MCF 10A (cell line): ENCODE results near the gene HEPH. TPM values are rescaled to one million over a fixed set of nuclear protein-coding genes. Genes with fewer than 3 reads are reported as not detected.
"Not testable (repeated sequence)": the region's sequence is repeated elsewhere in the genome, so short reads cannot be mapped to it uniquely, and the experiment has no call there.

Source experiments
- Bru-seq: library from RNA; stranded (reverse); fragments of 400-500 nt; gene quantifications from one replicate; lab custom pipeline; 2021; lab: Mats Ljungman, UMichigan
- BruChase-seq, 2 experiments: library from RNA; stranded (reverse); fragments of 400-500 nt; gene quantifications; one replicate each; lab custom pipeline; 2021; lab: Mats Ljungman, UMichigan
- BruUV-seq: library from RNA; stranded (reverse); fragments of 400-500 nt; replicated peaks from 2 replicates; lab custom pipeline; 2021; lab: Mats Ljungman, UMichigan
- CTCF ChIA-PET: fragments of 300-600 bp; sonication (Branson Sonifier 250); formaldehyde crosslinking; extraction: SDS; loops from one replicate; lab custom pipeline; 2021; ENCODE audit warnings: antibody characterized with exemption, inconsistent platforms; lab: Yijun Ruan, JAX
- POLR2A ChIA-PET: fragments of 300-600, 350-650 bp; sonication (Branson Sonifier 250); formaldehyde crosslinking; extraction: SDS; loops from one replicate; lab custom pipeline; 2020; ENCODE audit warnings: antibody characterized with exemption, inconsistent platforms; lab: Yijun Ruan, JAX
- DNase-seq: peaks from one replicate; pipeline ENCODE4 v3.0.0-alpha.2; 2018; ENCODE audit not compliant: unreplicated experiment
- H3K27ac Mint-ChIP-seq: one replicate; pipeline ENCODE4 v1.8.0; 2022; ENCODE audit warnings: mild to moderate bottlenecking, low read depth, mixed read lengths; ENCODE audit not compliant: unreplicated experiment
- H3K27me3 Mint-ChIP-seq: one replicate; pipeline ENCODE4 v1.8.0; 2022; ENCODE audit warnings: mixed read lengths; ENCODE audit not compliant: insufficient read depth, unreplicated experiment
- H3K36me3 Mint-ChIP-seq: one replicate; pipeline ENCODE4 v1.8.0; 2022; ENCODE audit warnings: mild to moderate bottlenecking, moderate library complexity, mixed read lengths; ENCODE audit not compliant: insufficient read depth, unreplicated experiment
- H3K4me1 Mint-ChIP-seq: one replicate; pipeline ENCODE4 v1.8.0; 2022; ENCODE audit warnings: mixed read lengths; ENCODE audit not compliant: insufficient read depth, unreplicated experiment
- H3K4me3 Mint-ChIP-seq: one replicate; pipeline ENCODE4 v1.8.0; 2022; ENCODE audit warnings: mild to moderate bottlenecking, moderate library complexity, mixed read lengths; ENCODE audit not compliant: unreplicated experiment
- H3K9me3 Mint-ChIP-seq: one replicate; pipeline ENCODE4 v1.8.0; 2022; ENCODE audit warnings: mixed read lengths; ENCODE audit not compliant: unreplicated experiment
- CTCF ChIP-seq: fragments of 200-600 bp; IDR thresholded peaks from one replicate; pipeline ENCODE4 v1.8.0; 2022; ENCODE audit warnings: antibody characterized with exemption, mild to moderate bottlenecking; ENCODE audit not compliant: unreplicated experiment
- intact Hi-C: fragments of 100-400 bp; cut with micrococcal nuclease; formaldehyde crosslinking; loops from 2 replicates; pipeline ENCODE4 v1.14.1; 2022
- long read RNA-seq: library from polyadenylated mRNA; stranded (forward); transcript quantifications from one replicate; pipeline ENCODE4 v2.0.0, GENCODE V29; 2022
- total RNA-seq: library from RNA; stranded (reverse); gene quantifications from 2 replicates; pipeline ENCODE4 v1.2.3, GENCODE V29; 2022

The HEPH gene
- total RNA-seq (0.27 and 0.40 TPM in 2 replicates), Bru-seq, nascent RNA (percentile 13 among the genes with signal in this experiment), BruChase-seq, experiment 1, labeled RNA remaining after a 6-hour chase (percentile 14 among the genes with signal in this experiment), BruChase-seq, experiment 2, labeled RNA remaining after a 2-hour chase (percentile 15 among the genes with signal in this experiment)
- long read RNA-seq, partial matches to known transcripts, result 0 of 2 reads
- long read RNA-seq, other reads (novel, unspliced or antisense), result 2 of 2 reads

GRCh38 chrX:66163849-66164411 lies at the start of gene HEPH:
Gene HEPH, plus strand, starts transcription at chrX:66164247. Its CDS starts 6,324 bp downstream, at chrX:66170571.
- CTCF ChIA-PET, result no interaction called here
- POLR2A ChIA-PET, result no interaction called here
- DNase-seq, result no peak

GRCh38 chrX:66118722-66119121 lies 45.3 kb upstream of the HEPH start:
- peaks cover 27% of the 10 kb centered on the region for H3K9me3 Mint-ChIP-seq
- H3K27me3 Mint-ChIP-seq, POLR2A ChIA-PET: not testable (repeated sequence)

More at GRCh38 chrX:66163849-66164411, at the start of gene HEPH:
- Mint-ChIP-seq H3K4me3 (no peak within 1 kb of the TSS), H3K27ac (no peak within 1 kb of the TSS), H3K9me3 (peaks cover 7% of the 10 kb centered on the region), H3K36me3 (no peaks in the 10 kb centered on the region), H3K27me3 (no peaks in the 10 kb centered on the region), H3K4me1 (no peaks in the 10 kb centered on the region)
- TF ChIP-seq CTCF, result no peak
- no TSS peak for BruUV-seq
- intact Hi-C loops, result no loop called here

GRCh38 chrX:66121354-66121753 lies 42.7 kb upstream of the HEPH start:
- intact Hi-C loops, H3K36me3 Mint-ChIP-seq, H3K27me3 Mint-ChIP-seq, CTCF ChIA-PET, BruUV-seq, DNase-seq, H3K27ac Mint-ChIP-seq, POLR2A ChIA-PET, H3K4me3 Mint-ChIP-seq, H3K4me1 Mint-ChIP-seq: not testable (repeated sequence)
- peaks cover 51% of the 10 kb centered on the region for H3K9me3 Mint-ChIP-seq

More at GRCh38 chrX:66118722-66119121, 45.3 kb upstream of the HEPH start:
- DNase-seq, H3K4me1 Mint-ChIP-seq, BruUV-seq, intact Hi-C loops, H3K36me3 Mint-ChIP-seq, H3K27ac Mint-ChIP-seq, H3K4me3 Mint-ChIP-seq, CTCF ChIA-PET: not testable (repeated sequence)

- H3K27ac Mint-ChIP-seq, result no peak overlapping the region
- no peak for TF ChIP-seq CTCF
- intact Hi-C loops, result no loop called here
- no peak for DNase-seq
- H3K27me3 Mint-ChIP-seq, result no peaks in the 10 kb centered on the region
- H3K9me3 Mint-ChIP-seq, result peaks cover 45% of the 10 kb centered on the region
- POLR2A ChIA-PET, result no interaction called here
- BruUV-seq, result no TSS peak
- no peaks in the 10 kb centered on the region for H3K36me3 Mint-ChIP-seq
- CTCF ChIA-PET, result interaction anchor here (0.7 kb wide), 1 partner anchor 868 kb away, joined by 3 read pairs; no protein-coding TSS in a partner anchor
- H3K4me3 Mint-ChIP-seq, result no peak overlapping the region
- no peaks in the 10 kb centered on the region for H3K4me1 Mint-ChIP-seq
These were observed 37.4 kb upstream of the HEPH start for GRCh38 chrX:66126662-66127061.

- Mint-ChIP-seq H3K4me1 (no peaks in the 10 kb centered on the region), H3K27ac (no peak overlapping the region), H3K4me3 (no peak overlapping the region), H3K27me3 (no peaks in the 10 kb centered on the region), H3K36me3 (no peaks in the 10 kb centered on the region), H3K9me3 (peaks cover 22% of the 10 kb centered on the region)
- DNase-seq, result no peak
- no TSS peak for BruUV-seq
- ChIA-PET POLR2A (no interaction called here), CTCF (interaction anchor here (0.6 kb wide), 1 partner anchor 597 kb away, joined by 3 read pairs; no protein-coding TSS in a partner anchor)
- no peak for TF ChIP-seq CTCF
- intact Hi-C loops, result no loop called here
These were observed 33.6 kb upstream of the HEPH start for GRCh38 chrX:66130469-66130868.

- DNase-seq, intact Hi-C loops, H3K4me3 Mint-ChIP-seq, H3K27me3 Mint-ChIP-seq, H3K36me3 Mint-ChIP-seq, CTCF ChIA-PET, POLR2A ChIA-PET, H3K27ac Mint-ChIP-seq, BruUV-seq, H3K4me1 Mint-ChIP-seq: not testable (repeated sequence)
- peaks cover 13% of the 10 kb centered on the region for H3K9me3 Mint-ChIP-seq
These were observed 28.8 kb upstream of the HEPH start for GRCh38 chrX:66135284-66135683.
